ENCODE results near the gene CD247. TPM values are rescaled to one million over a fixed set of nuclear protein-coding genes. Genes with fewer than 3 reads are reported as not detected.

Gene CD247
- total and polyA plus RNA-seq, 2 experiments from 2014 or later, result not detected

- no peak overlapping the region for H3K27ac ChIP-seq
- H3K4me1 ChIP-seq (ENCODE audit: insufficient read depth), result peaks cover 5% of the 10 kb centered on the region
- 88% methylated on average over 11 of the region's 11 CpGs for WGBS (ENCODE audit: low lambda C conversion rate, missing lambda C conversion rate)
- no peaks in the 10 kb centered on the region for H3K36me3 ChIP-seq (replicated peaks; ENCODE audit: insufficient read depth, low read depth)
- no peaks in the 10 kb centered on the region for H3K27me3 ChIP-seq
- no peak for DNase-seq (ENCODE audit: low spot score)
- no peaks in the 10 kb centered on the region for H3K79me2 ChIP-seq
- TF ChIP-seq EZH2 (IDR thresholded peaks at IDR 0.05; ENCODE audit: borderline replicate concordance) (no peak), CTCF (IDR thresholded peaks at IDR 0.05; ENCODE audit: poor library complexity) (no peak)
- no peaks in the 10 kb centered on the region for H3K9me2 ChIP-seq (replicated peaks; ENCODE audit: insufficient read depth)
- H3K9me3 ChIP-seq (ENCODE audit: low read depth), result no peaks in the 10 kb centered on the region
- no peaks in the 10 kb centered on the region for H4K20me1 ChIP-seq (ENCODE audit: insufficient read depth, poor library complexity, severe bottlenecking)
- H3K4me3 ChIP-seq, result no peak overlapping the region
- H3K4me2 ChIP-seq, result peak overlapping the region; percentile 63
- no peak overlapping the region for H2AFZ ChIP-seq
These were observed 6.8 kb downstream of the CD247 start for GRCh38 chr1:167511374-167511986.

GRCh38 chr1:167510881-167511280, 7.4 kb downstream of the CD247 start:
- TF ChIP-seq EZH2phosphoT487 (IDR thresholded peaks at IDR 0.05; ENCODE audit: low read depth, severe bottlenecking, unreplicated experiment) (no peak), EZH2 (IDR thresholded peaks at IDR 0.05; ENCODE audit: borderline replicate concordance) (no peak), CTCF (IDR thresholded peaks at IDR 0.05; ENCODE audit: poor library complexity) (no peak)
- DNase-seq (ENCODE audit: low spot score), result no peak
- Histone ChIP-seq H3K79me2 (no peaks in the 10 kb centered on the region), H4K20me1 (ENCODE audit: insufficient read depth, poor library complexity, severe bottlenecking) (no peaks in the 10 kb centered on the region), H3K4me3 (no peak overlapping the region), H3K4me2 (no peak overlapping the region), H3K27ac (no peak overlapping the region), H2AFZ (no peak overlapping the region), H3K9me3 (ENCODE audit: low read depth) (no peaks in the 10 kb centered on the region), H3K27me3 (no peaks in the 10 kb centered on the region), H3K4me1 (ENCODE audit: insufficient read depth) (peaks cover 5% of the 10 kb centered on the region), H3K36me3 (replicated peaks; ENCODE audit: insufficient read depth, low read depth) (no peaks in the 10 kb centered on the region), H3K9me2 (replicated peaks; ENCODE audit: insufficient read depth) (no peaks in the 10 kb centered on the region)
- 94% methylated on average over 4 of the region's 4 CpGs for WGBS (ENCODE audit: low lambda C conversion rate, missing lambda C conversion rate)

GRCh38 chr1:167510244-167510643, 8.1 kb downstream of the CD247 start:
- peaks cover 5% of the 10 kb centered on the region for H3K4me1 ChIP-seq (ENCODE audit: insufficient read depth)
- no peaks in the 10 kb centered on the region for H3K79me2 ChIP-seq
- TF ChIP-seq EZH2 (IDR thresholded peaks at IDR 0.05; ENCODE audit: borderline replicate concordance) (no peak), CTCF (IDR thresholded peaks at IDR 0.05; ENCODE audit: poor library complexity) (no peak), EZH2phosphoT487 (IDR thresholded peaks at IDR 0.05; ENCODE audit: low read depth, severe bottlenecking, unreplicated experiment) (no peak)
- no peak overlapping the region for H3K27ac ChIP-seq
- 69% methylated on average over 3 of the region's 3 CpGs for WGBS (ENCODE audit: low lambda C conversion rate, missing lambda C conversion rate)
- no peaks in the 10 kb centered on the region for H3K9me3 ChIP-seq (ENCODE audit: low read depth)
- H3K4me3 ChIP-seq, result no peak overlapping the region
- no peak overlapping the region for H2AFZ ChIP-seq
- H3K9me2 ChIP-seq (replicated peaks; ENCODE audit: insufficient read depth), result no peaks in the 10 kb centered on the region
- DNase-seq (ENCODE audit: low spot score), result no peak
- no peak overlapping the region for H3K4me2 ChIP-seq
- H4K20me1 ChIP-seq (ENCODE audit: insufficient read depth, poor library complexity, severe bottlenecking), result no peaks in the 10 kb centered on the region
- no peaks in the 10 kb centered on the region for H3K36me3 ChIP-seq (replicated peaks; ENCODE audit: insufficient read depth, low read depth)
- H3K27me3 ChIP-seq, result no peaks in the 10 kb centered on the region
